Diencephalon (tissue), 1 donor: ENCODE measurements around the gene NKIRAS2. TPM values are rescaled to one million over a fixed set of nuclear protein-coding genes. Genes with fewer than 3 reads are reported as not detected.

Experiments
- total RNA-seq: library from RNA; depleted of rRNA; stranded (reverse); fragments of >200 nt; gene quantifications from one replicate; pipeline ENCODE4 v1.2.3, GENCODE V29; 2014

Gene NKIRAS2
- total RNA-seq, result 48.9 TPM

GRCh38 chr17:42019509-42020404 is at the start of gene NKIRAS2:
Gene NKIRAS2 (plus strand): TSS chr17:42020090. CDS start chr17:42021578, 1,488 bp downstream.

DNA sequence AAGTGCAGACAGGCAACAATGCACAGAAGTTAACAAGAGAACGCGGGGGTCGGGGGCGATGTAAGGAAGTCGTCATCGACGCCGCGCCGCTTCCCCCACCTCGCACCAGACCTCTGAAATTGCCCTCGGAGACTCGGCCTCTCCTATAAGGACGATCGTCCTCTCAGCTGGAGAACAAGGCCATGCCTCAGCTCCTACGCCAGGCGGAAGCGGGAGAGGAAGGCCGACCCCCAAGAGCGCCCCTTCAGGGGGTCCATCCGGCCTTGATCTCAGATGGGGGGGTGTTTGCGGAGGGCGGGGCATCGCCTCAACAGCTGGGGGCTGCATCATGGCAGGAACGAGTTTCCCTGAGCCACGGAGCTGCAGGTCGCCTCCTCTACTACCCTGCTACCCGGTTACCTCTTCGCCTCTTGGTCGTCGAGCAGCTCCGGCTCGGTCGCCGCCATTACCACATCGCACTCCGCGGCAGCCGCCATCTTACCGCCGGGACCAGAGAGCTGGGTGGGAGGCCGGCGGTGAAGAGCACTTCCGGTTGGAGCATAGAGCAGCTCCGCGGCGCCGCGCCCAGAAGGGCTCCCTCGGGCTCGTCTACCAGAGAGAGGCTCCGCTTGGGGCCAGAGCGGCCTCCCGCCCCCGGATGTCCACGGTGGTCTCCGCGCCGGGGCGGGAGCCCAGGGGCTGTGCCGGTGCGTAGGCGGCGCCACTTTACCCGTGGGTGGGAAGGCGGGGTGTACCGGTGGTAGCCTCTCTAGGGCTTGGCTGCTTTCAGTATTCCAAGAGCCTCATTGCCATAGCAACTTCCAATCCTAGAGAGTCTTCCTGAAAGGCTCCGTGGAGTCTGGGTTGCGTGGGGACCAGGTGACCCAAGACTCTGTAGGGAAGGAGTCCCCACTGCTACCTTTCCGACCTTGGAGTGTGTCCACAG is 2.7 kb upstream of the NKIRAS2 start, which contains the start of gene DNAJC7:
TSS of gene DNAJC7 (minus strand) at position 499 of the 925 bp plus-strand sequence. CDS start at position 476, 23 bp downstream.

DNA sequence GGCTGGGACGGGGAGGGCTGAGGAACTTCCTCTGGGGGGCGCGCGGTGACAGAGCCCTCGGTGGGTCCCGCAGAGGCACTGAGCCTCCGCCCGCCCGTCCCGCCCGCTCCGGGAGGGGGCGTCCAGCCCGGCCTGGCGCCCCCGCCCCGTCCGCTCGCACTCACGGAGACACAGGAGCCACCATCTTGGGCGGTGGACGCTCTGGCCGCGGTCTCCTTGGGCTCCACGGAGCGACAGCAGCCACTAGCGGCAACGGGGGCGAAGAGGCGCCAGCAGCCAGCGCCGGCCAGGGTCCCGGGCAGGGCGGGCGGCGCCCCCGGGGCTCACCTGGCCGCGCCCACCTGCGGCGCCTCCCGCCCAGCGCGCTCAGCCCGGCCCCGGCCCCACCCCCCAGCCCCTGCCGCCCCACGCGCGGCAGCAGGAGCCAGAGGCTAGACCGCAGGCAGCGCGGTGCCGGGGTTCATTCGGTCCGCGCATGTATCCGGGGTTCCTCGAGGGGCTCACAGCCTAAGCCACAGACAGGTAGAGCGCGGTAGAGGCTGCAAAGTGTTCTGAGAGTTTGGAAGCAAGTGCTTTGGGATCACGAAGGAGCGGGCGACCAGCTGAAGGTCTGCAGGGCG is 30.6 kb downstream of the NKIRAS2 start, which contains the start of gene C17orf113:
TSS of gene C17orf113 (minus strand) at position 209 of the 620 bp plus-strand sequence. CDS start 7,225 bp downstream, outside the sequence.

Other genes starting within 250 kb of the NKIRAS2 start
- gene JUP, start 233.4 kb upstream of the NKIRAS2 start, total RNA-seq, result 29.8 TPM
- gene P3H4, start 208.1 kb upstream of the NKIRAS2 start, total RNA-seq, result 19.8 TPM
- gene FKBP10, start 207.1 kb upstream of the NKIRAS2 start, total RNA-seq, result 18.2 TPM
- gene NT5C3B, start 183.9 kb upstream of the NKIRAS2 start, total RNA-seq, result 145 TPM
- gene KLHL10, start 182.3 kb upstream of the NKIRAS2 start, total RNA-seq, result not detected
- 76.6 TPM for gene KLHL11, start 154.7 kb upstream of the NKIRAS2 start, total RNA-seq
- 171 TPM for gene ACLY, start 101.1 kb upstream of the NKIRAS2 start, total RNA-seq
- 6.5 TPM for gene ODAD4, start 89.5 kb upstream of the NKIRAS2 start, total RNA-seq
- gene CNP, start 53.3 kb upstream of the NKIRAS2 start, total RNA-seq, result 78.4 TPM
- gene DNAJC7, start 2.7 kb upstream of the NKIRAS2 start, total RNA-seq, result 90.0 TPM
- 4.2 TPM for gene C17orf113, start 30.5 kb downstream of the NKIRAS2 start, total RNA-seq
- gene ZNF385C, start 78.4 kb downstream of the NKIRAS2 start, total RNA-seq, result 1.8 TPM
- 3.0 TPM for gene DHX58, start 92.6 kb downstream of the NKIRAS2 start, total RNA-seq
- gene KAT2A, start 101.3 kb downstream of the NKIRAS2 start, total RNA-seq, result 18.7 TPM
- gene HSPB9, start 102.7 kb downstream of the NKIRAS2 start, total RNA-seq, result 0.23 TPM
- gene RAB5C, start 134.9 kb downstream of the NKIRAS2 start, total RNA-seq, result 64.8 TPM
- 1.8 TPM for gene KCNH4, start 161.1 kb downstream of the NKIRAS2 start, total RNA-seq
- 1.6 TPM for gene HCRT, start 165.4 kb downstream of the NKIRAS2 start, total RNA-seq
- 5.1 TPM for gene GHDC, start 174.4 kb downstream of the NKIRAS2 start, total RNA-seq